Stimulated activated CD4-positive, alpha-beta T cell treated with anti-CD3 and anti-CD28 coated beads, Interleukin-1b, Interleukin-23, amount 100 ng/mL, for 4 hours (primary cell): ENCODE measurements around the gene C19orf25.
A peak's percentile ranks its signal among the peaks of the same experiment; 100 is the strongest.
"Not testable (repeated sequence)": the region's sequence is repeated elsewhere in the genome, so short reads cannot be mapped to it uniquely, and the experiment has no call there.

Experiments
- DNase-seq, 2 donors: peaks; one replicate each; pipeline ENCODE4 v3.0.0-alpha.2; 2020; ENCODE audit warnings: low read depth in 2 of 2

The C19orf25 gene

DNA sequence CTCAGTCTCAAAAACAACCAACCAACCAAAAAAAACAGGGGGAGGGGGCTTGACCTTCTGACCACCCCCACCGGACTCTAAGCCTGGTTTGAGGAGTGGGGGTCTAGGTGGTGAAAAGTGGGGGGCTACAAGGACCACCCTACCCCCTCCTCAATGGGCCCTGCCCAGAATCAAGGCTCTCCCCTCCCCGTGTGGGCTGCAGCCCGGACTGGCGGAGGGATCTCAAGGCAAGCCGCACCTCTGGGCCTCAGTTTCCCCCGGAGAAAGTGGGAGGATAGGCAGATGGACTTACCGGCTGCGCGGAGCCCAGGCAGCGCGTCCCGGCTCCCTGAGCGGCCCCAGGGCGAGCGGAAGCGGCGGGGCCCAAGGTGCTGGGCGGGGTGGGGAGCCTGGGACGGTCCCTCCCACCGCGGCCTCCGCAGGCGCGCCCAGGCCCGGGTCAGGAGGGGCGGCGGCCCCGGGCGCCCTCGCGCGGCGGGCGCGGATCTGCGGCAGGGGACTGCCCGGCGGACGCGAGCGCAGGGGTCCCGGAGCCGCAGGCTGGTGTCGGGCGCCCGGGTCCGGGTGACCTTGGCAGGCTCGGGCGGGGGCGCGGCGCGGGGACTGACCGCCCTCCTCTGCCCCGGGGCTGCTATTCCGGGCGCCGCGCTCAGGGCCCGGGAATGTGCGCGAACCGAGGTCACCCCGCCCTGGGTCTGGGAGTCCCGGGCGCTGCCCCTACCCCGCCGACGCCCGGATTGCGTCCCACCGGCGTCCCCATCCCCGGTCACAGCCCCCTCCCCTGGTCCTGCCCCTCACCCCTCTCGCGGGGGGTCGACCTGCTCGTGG lies 33.9 kb upstream of the C19orf25 start, which contains the start of gene ADAMTSL5:
Gene ADAMTSL5 (minus strand): TSS at position 349 of the 828 bp plus-strand sequence. CDS start 2,076 bp downstream, outside the sequence.
- DNase-seq = peak; percentile 36 to 70

DNA sequence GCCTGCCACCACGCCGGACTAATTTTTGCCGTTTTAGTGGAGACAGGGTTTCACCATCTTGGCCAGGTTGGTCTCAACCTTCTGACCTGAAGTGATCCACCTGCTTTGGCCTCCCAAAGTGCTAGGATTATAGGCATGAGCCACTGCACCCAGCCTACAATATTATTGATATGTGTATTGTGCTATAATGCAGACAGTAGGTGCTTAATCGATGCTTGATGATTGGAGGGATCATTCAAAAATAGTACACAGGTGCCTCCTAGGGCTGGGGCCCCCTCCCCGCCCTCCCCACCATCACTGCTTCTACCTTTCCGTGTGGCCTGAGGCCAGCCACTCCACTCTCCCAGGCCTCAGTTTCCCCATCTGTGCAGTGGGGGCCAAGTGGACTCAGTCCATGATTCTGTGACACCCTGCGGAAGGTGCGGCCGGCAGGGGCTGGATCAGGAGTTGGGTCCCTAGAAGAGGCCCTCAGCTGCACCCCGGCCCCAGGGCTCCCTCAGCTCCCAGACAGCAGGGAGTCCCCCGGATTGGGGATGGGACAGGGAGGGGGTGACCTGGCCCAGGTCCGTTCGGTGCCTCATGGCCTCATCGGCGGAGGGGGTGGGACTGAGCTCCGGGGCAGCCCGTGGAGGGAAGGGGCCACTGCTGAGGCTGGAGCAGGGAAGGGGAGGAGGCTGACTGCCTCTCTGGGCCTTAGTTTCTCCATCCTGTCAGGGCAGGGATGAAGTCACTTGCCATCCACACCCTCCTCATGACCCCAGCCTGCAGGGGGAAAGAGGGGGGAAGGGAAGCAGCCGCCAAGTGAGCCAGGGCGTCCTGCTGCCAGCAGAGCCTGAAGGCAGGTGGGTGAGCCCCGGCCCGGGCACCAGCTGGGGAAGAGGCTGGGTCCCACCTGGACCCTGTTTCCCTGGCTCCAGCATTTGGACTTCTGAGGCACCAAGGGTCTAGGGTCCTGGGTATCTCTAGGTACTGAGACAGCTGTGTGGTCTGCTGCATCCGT lies 32.6 kb upstream of the C19orf25 start:
- DNase-seq = no peak

DNA sequence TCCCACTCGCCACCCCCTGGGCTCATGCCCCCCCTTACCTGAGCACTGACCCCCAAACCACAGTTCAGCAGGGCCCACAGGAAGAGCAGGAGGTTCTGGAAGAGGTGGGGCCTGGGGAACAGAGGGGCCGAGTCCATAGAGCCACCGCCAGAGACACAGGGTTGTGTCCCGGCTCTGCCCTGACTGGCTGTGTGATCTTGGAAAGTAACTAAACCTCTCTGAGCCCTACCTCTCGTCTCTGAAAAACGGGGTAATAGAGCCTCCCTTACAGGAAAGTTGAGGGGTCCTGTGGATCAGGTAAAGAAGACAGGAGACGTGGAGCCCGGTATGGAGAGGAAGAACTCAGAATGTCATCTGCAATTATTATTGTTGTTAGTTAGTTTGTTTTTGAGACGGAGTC lies 31.8 kb upstream of the C19orf25 start:
- no peak for DNase-seq

DNA sequence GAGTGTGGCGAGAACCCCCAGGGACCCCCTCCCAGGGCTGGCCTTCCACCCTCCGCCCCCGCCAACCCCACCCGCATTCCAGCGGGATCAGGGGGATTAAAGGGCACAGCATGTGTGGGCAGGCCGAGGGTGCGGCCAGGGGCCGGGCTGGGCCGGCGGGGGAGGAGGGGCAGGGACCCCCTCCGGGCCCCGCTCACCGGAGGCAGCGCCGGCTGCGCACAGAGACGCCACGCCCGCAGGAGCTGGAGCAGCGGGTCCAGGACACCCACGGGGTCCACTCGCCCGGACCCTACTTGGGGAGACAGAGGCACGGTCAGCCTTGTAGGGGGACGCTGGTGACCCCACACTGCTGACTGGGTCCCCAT lies 31.4 kb upstream of the C19orf25 start:
- DNase-seq = no peak

DNA sequence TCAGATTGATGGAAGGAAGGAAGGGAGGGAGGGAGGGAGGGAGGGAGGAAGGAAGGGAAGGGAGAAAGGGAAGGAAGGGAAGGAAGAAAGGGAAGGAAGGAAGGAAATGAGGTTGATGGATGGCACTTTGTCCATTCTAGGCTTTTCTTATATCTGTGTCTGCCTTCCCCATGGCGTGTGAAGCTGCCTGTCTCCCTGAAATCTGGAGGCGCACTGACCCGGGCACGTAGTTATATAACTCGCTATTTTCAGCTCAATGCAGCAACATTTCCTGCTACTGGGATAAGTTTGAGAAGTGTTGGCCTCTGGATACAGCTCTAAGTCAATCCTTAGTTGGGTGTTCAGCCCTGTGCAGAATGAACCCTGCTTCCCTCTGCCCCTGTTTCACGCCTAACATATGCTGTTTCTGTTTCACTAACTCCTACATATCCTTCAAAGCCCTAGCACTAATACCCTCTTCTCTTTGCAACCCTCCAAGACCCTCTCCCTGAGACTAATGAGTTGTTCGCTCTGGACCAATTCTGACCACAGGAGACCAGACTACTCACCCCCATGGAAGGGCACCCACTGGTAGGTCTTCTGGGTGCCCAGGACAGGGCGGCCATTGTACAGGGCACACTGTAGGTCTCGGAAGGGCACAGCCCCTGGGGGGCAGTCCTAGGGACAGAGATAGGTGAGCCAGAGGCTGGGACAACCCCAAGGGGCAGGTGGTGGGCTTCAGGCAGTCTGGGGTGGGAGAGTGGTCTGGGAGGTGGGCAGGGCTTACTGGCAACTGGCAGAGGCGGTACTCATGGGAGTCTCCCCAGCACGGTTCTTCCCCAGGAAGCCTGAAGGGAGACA lies 30.8 kb upstream of the C19orf25 start:
- no peak for DNase-seq

DNA sequence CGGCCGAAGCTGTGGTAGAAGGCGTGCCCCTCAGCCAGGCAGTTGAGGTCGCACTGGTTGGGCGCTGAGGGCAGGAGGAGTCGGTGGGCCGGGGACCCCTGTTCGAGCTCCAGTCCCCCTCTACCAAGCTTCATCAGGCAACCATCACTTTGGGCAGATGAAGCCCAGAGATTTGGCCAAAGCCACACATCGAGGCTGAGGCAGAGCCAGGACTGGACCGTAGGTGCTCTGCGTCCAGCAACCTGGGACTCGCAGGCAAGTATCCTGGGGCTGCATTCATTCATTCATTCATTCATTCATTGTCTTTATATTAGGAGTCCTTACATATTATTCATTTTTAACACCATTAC lies 29.5 kb upstream of the C19orf25 start:
- DNase-seq = no peak

DNA sequence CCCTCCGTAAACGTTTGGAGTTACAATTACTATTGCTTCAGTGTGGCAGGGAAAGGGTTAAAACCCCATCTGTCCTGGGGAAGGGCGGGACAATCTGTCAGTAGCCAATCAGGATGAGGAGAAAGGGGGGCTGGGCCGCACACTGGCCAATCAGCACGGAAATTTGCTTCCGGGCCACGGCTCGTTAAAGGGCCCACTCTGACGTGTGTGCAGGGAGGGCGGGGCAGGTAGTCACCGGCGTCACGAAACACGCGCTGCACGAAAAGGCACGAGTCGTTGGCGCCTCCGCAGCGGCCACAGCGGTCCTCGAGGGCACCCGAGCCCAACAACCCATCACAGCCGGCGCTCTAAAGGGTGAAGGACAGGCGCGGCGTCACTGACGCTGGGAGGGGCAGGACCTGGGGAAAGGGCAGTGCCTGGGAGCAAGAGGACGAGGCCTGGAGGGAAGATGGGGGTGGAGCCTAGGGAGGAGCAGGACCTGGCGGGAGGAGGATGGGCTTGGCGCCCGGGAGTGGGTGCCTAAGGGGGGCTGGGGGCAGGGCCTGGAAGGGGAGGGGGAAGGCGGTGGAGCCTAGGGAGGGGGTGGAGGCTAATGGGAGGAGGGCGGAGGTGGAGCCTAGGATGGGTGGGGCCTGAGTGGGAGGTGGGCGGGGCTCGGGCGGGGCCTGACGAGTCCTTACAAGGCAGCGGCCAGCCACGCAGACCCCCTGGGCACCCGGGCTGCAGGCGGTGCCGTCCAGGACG lies 28.9 kb upstream of the C19orf25 start:
- DNase-seq = peak; percentile 82 to 87

DNA sequence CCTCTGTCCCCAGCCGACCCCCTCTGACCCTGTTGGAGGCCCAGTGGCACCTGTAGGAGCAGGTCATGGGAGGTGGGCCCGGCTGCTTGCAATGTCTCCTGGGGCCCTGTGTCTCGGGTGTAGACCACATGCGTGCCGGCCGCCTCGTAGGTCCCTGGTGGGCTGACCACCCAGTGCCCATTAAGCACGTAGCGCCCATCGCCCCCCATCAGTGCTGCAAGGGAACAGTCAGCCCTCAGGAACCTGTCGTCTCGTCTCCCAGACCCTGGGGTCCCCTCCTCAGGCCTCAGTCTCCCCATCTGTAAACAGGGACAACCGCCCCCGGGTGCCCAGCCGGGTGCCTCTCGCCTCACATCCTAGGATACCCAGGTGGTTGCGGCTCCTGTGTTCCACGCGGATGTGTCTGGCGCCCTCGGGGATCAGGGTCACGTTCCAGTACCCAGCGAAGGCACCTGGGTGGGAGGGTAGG lies 28.2 kb upstream of the C19orf25 start:
- DNase-seq = no peak

DNA sequence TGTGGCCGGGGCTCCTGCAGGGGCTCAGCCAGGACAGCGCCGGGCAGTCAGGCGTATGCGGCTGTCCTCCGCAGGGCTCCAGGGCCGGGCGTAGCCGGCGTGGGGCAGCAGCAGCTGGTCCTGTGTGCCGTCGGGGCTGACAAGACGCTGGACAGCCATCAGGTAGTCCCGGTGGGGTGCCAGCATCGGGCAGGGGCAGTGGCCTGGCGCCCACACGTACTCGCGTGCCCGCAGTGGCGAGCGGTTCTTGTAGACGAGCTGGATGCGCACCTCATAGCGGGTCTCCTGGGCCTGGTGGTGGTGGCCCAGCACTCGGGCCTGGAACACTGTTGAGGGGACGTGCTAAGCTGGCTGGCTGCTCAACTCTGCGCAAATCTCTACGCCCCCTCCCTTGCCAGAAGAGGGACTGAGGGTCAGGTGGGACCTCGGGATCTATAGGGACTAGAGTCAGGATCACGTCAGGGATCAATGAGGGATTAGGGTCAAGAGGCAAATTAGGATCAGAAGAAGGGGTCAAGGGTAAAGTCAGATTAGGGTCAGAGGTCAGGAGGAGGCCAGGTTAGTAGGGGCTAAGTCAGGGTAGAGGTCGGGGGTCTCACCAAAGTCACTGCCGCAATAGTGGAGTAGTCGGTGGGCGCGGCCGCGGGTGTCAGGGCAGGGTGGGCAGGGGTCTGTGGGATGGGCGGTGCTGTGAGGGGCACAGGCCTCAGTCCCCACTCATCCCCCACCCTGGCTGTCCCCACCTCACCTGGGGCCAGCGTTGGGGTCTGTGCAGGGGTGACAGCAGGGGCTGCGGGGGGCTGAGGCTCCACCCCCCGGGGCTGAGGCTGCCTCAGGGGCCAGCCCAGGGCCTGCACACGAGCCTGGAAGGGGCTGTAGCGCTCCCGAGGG lies 27.2 kb upstream of the C19orf25 start:
- no peak for DNase-seq

DNA sequence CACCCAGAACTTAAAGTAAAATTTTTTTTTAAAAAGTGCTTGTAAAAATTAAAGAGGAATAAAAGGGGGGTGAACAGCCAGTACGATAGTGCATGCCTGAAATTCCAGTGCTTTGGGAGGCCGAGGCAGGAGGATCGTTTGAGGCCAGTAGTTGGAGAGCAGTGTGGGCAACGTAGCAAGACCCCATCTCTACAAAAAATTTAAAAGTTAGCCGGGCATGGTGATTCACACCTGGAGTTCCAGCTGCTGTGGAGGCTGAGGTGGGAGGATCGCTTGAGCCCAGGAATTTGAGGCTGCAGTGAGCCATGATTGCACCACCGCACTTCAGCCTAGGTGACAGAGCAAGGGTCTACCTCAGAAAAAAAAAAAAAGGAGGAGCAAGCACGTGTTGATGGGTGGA lies 26.0 kb upstream of the C19orf25 start:
- DNase-seq = no peak

DNA sequence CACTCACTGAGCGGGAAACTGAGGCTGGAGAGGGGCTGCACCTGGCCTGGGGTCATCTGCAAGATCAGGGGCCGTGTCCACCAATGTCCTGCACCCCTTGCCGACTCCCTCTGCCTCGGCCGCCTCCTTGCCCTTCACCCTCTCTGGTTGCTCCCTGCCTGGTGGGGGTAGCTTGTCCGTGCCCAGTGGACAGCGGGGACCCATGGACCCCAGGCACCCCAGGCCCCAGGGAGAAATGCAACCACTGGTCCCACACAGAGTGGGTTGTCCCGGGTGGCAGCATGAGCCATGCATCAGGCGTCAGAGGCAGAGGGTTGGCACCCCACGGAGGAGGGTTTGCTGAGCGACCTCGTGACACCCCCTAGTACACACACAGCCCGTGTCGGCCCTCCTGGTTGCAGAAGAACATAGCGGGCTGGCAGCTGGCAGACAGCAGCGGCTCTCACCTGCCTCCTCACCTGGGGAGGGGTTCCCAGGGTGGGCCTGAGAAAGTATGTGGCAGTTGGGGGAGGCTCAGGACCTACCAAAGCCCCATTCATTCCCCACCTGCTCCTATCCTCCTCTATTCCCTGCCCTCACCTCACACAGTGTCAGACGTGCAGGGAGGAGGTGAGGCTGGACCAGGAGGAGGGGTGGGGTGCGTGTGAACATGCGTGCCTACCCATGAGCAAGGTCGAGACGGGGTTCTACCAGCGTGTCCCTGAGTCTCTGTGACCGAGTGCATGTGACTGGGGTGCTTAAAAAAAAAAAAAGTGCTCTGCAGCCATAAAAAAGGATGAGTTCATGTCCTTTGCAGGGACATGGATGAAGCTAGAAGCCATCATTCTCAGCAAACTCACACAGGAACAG lies 25.1 kb upstream of the C19orf25 start:
- no peak for DNase-seq

DNA sequence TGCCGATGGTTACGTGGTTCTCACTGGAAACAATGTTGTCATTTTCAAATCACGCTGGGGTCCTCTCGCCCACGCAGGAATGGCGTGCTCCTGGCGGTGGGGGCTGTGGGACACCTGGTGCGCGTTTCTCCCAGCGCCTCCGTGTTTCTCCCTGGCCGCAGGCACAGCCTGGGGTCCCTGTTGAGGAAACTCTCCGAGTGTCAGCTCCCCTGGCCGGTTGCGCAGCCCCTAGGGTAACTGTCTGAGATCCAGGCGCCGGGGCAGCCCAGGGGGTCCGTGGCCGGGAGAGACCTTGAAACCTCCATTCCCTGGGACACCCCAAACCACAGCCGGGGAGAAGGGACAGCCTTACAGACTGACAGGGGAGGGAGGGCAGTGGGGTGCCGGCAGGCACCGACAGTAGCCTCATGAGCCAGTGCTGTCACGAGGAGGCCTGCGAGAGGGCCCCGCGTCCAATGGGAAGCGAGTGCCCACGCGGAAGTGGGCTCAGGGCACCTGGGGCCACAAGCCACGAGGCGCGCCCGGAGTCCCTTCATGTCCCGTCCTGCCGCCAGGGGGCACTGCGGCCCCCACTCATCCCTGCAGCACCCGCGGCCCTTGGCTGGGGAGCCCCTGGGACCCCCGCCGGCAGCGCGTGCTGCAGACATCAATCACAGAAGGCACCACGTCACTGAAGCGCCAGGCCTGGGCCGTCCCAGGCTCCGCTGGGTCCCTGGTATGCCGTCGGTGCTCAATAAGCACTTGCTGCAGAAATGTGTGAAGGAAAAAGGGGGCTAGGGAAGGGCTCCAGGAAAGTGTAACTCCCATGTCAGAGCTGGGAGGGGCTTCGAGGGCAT lies 24.3 kb upstream of the C19orf25 start:
- peak; percentile 47 to 68 for DNase-seq

DNA sequence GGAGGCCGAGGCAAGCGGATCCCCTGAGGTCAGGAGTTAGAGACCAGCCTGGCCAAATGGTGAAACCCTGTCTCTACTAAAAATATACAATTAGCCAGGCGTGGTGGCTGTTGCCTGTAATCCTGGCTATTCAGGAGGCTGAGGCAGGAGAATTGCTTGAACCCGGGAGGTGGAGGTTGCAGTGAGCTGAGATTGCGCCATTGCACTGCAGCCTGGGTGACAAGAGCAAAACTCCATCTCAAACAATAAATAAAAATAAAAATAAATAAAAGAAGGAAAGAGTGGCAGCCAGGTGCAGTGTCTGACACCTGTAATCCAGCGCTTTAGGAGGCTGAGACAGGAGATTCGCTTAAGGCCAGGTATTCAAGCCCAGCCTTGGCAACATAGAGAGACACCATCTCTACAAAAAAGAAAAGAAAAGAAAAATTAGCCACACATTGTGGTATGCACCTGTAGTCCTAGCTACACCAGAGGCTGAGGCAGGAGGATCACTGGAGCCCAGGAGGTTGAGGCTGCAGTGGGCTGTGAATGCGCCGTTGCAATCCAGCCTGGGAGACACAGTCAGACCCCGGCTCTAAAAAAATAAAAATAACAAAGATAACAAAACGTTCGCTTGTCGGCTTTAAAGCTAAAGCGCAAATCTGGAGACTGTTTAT lies 23.5 kb upstream of the C19orf25 start:
- no peak for DNase-seq

DNA sequence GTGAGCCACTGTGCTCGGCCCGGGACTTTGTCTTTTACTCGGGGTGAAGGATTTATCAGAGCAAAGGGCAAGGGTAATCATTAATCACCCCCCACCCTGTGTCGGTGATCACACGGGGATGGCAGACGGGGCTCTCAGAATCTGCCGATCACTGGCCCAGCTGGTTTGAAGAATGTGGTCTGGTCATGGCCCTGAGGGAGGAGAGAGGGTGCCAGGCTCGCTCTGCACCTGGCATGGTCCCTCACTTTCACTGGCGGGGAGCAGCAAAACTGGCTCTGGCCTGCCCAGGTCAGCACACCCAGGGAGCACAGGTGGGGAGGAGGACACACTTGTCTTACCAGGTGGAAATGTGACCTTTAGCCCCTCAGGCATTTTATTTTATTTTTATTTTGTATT lies 22.2 kb upstream of the C19orf25 start:
- DNase-seq = no peak

DNA sequence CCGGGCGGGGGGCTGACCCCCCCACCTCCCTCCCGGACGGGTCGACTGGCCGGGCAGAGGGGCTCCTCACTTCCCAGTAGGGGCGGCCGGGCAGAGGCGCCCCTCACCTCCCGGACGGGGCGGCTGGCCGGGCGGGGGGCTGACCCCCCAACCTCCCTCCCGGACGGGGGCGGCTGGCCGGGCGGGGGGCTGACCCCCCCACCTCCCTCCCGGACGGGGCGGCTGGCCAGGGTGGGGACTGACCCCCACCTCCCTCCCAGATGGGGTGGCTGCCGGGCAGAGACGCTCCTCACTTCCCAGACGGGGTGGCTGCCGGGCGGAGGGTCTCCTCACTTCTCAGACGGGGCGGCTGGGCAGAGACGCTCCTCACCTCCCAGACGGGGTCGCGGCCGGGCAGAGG lies 20.2 kb upstream of the C19orf25 start:
- DNase-seq = not testable (repeated sequence)

DNA sequence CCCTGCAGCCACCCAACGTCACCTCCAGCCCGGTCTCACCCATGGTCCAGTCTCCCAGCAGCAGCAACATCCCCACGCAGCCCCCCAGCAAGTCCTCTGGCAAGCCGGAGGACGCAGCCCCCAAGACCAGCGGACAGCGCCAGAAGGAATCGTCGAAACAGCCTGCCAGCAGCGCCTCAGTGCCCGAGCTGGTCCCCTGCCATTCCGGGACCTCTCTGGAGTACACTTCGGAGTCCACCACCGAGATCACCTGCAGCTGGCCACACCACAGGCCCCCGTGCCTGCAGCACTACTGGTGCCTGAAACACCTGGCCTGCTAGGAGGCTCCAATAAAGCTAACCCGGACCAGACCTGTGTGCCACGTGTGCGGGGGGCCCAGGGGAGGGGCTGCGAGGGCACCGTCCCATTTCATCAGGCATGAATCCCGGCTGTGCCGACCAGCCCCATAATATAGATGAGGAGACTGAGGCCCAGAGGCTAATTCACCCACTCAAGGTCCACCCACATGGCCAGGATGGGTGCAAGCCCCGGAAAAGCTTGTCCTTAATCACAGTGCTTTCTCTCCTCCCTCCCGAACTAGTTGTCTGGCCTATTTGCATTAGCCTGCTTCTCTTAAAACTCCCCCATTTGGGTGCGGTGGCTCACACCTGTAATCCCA lies 18.7 kb upstream of the C19orf25 start:
- no peak for DNase-seq
